Measurements from ENCODE around the gene KHSRP. TPM values are rescaled to one million over a fixed set of nuclear protein-coding genes. Genes with fewer than 3 reads are reported as not detected.

The KHSRP gene
- total and polyA plus RNA-seq, 2 of the 13 experiments (the other 11 are each of a cell fraction or from before 2014, with no cell fraction given), result 72.1 to 129 TPM

DNA sequence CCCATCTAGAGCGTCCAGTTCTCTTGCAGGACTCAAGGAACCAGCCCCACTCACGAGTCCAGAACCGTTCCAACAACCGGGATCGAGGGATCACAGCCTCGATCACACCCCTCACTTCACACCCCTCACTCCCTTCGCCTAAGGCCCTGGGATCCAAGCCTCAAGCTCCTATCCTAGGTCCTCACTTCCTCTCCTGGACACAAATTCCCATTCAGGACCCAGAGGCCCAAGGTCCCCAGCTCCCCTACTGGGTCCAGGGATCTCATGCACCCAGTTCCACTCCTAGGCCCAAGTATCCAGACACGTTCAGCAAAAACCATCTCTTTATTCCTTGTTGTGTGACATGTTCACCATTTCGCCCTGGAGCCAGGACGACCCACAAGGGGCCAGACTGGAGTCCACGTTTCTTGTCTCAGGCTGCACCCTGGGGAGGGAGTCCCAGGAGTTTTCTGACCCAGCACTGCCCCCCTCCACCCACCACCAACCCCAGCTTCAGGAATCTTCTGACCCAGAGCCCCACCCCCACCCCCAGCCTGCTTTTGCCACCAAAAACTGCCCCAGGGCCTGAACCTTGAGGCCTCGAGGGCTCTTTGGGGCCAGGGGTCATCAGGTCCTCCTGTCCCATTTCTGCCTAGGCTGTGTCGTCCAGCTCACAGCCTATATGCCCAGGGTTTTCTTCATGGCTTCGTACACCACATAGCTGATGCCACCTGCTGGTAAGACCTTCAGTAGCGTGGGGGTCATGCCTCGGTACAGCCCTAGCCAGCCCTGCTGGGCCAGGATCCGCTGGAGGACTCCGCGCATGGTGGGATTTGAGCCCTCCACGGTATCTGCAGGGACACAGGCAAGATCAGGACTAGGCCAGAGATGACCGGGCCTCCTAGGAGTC lies 1.4 kb upstream of the KHSRP start (continued):
- TF ChIP-seq ZNF10 (CRISPR knock-in tag; IDR thresholded peaks at IDR 0.05; ENCODE audit: borderline replicate concordance, low read depth) (no peak), ZFY (CRISPR knock-in tag; IDR thresholded peaks at IDR 0.05) (no peak), FOXJ3 (CRISPR knock-in tag; IDR thresholded peaks at IDR 0.05; ENCODE audit: borderline replicate concordance) (no peak), ZNF747 (CRISPR knock-in tag; IDR thresholded peaks at IDR 0.05; ENCODE audit: borderline replicate concordance) (no peak; the same call in 1 of the 2 replicates), ZNF496 (CRISPR knock-in tag; IDR thresholded peaks at IDR 0.05; ENCODE audit: insufficient replicate concordance) (no peak), FOXM1 (CRISPR knock-in tag; IDR thresholded peaks at IDR 0.05) (no peak), RFX5 (IDR thresholded peaks at IDR 0.05; ENCODE audit: low read depth, low read length) (no peak), EP300 (IDR thresholded peaks at IDR 0.05; ENCODE audit: low read depth in 2 of 2, low read length in 2 of 2) (no peak), EP300 (CRISPR knock-in tag; IDR thresholded peaks at IDR 0.05; ENCODE audit: borderline replicate concordance) (no peak), HOXA3 (CRISPR knock-in tag; IDR thresholded peaks at IDR 0.05) (peak; percentile 36; the same call in 1 of the 2 replicates)
- TF ChIP-seq, protein P1, sequence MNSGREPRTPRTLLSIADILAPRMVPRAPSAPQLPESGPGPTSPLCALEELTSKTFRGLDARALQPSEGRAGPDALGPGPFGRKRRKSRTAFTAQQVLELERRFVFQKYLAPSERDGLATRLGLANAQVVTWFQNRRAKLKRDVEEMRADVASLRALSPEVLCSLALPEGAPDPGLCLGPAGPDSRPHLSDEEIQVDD (CRISPR knock-in tag; IDR thresholded peaks at IDR 0.05; ENCODE audit: borderline replicate concordance), result peak; percentile 34
- TF ChIP-seq, protein P2, sequence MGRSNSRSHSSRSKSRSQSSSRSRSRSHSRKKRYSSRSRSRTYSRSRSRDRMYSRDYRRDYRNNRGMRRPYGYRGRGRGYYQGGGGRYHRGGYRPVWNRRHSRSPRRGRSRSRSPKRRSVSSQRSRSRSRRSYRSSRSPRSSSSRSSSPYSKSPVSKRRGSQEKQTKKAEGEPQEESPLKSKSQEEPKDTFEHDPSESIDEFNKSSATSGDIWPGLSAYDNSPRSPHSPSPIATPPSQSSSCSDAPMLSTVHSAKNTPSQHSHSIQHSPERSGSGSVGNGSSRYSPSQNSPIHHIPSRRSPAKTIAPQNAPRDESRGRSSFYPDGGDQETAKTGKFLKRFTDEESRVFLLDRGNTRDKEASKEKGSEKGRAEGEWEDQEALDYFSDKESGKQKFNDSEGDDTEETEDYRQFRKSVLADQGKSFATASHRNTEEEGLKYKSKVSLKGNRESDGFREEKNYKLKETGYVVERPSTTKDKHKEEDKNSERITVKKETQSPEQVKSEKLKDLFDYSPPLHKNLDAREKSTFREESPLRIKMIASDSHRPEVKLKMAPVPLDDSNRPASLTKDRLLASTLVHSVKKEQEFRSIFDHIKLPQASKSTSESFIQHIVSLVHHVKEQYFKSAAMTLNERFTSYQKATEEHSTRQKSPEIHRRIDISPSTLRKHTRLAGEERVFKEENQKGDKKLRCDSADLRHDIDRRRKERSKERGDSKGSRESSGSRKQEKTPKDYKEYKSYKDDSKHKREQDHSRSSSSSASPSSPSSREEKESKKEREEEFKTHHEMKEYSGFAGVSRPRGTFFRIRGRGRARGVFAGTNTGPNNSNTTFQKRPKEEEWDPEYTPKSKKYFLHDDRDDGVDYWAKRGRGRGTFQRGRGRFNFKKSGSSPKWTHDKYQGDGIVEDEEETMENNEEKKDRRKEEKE (IDR thresholded peaks at IDR 0.05), result no peak
- TF ChIP-seq, protein P3, sequence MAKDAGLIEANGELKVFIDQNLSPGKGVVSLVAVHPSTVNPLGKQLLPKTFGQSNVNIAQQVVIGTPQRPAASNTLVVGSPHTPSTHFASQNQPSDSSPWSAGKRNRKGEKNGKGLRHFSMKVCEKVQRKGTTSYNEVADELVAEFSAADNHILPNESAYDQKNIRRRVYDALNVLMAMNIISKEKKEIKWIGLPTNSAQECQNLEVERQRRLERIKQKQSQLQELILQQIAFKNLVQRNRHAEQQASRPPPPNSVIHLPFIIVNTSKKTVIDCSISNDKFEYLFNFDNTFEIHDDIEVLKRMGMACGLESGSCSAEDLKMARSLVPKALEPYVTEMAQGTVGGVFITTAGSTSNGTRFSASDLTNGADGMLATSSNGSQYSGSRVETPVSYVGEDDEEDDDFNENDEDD (CRISPR knock-in tag; IDR thresholded peaks at IDR 0.05; ENCODE audit: borderline replicate concordance), result no peak
- TF ChIP-seq, protein P4, sequence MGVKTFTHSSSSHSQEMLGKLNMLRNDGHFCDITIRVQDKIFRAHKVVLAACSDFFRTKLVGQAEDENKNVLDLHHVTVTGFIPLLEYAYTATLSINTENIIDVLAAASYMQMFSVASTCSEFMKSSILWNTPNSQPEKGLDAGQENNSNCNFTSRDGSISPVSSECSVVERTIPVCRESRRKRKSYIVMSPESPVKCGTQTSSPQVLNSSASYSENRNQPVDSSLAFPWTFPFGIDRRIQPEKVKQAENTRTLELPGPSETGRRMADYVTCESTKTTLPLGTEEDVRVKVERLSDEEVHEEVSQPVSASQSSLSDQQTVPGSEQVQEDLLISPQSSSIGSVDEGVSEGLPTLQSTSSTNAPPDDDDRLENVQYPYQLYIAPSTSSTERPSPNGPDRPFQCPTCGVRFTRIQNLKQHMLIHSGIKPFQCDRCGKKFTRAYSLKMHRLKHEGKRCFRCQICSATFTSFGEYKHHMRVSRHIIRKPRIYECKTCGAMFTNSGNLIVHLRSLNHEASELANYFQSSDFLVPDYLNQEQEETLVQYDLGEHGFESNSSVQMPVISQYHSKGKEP (CRISPR knock-in tag; IDR thresholded peaks at IDR 0.05), result no peak
- TF ChIP-seq, protein P5, sequence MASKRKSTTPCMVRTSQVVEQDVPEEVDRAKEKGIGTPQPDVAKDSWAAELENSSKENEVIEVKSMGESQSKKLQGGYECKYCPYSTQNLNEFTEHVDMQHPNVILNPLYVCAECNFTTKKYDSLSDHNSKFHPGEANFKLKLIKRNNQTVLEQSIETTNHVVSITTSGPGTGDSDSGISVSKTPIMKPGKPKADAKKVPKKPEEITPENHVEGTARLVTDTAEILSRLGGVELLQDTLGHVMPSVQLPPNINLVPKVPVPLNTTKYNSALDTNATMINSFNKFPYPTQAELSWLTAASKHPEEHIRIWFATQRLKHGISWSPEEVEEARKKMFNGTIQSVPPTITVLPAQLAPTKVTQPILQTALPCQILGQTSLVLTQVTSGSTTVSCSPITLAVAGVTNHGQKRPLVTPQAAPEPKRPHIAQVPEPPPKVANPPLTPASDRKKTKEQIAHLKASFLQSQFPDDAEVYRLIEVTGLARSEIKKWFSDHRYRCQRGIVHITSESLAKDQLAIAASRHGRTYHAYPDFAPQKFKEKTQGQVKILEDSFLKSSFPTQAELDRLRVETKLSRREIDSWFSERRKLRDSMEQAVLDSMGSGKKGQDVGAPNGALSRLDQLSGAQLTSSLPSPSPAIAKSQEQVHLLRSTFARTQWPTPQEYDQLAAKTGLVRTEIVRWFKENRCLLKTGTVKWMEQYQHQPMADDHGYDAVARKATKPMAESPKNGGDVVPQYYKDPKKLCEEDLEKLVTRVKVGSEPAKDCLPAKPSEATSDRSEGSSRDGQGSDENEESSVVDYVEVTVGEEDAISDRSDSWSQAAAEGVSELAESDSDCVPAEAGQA (IDR thresholded peaks at IDR 0.05; ENCODE audit: low read depth), result no peak
- TF ChIP-seq, protein P5 (CRISPR knock-in tag; IDR thresholded peaks at IDR 0.05; ENCODE audit: borderline replicate concordance), result no peak
